HFFc6 (cell line): Measurements from ENCODE around the gene IFITM5. TPM values are rescaled to one million over a fixed set of nuclear protein-coding genes. Genes with fewer than 3 reads are reported as not detected.
A peak's percentile ranks its signal among the peaks of the same experiment; 100 is the strongest.

Experiments
- DNase-seq: peaks from one replicate; pipeline ENCODE4 v3.0.0-alpha.2; 2018
- H3K27ac Mint-ChIP-seq: 2 replicates; pipeline ENCODE4 v1.8.0; 2020; ENCODE audit warnings: mild to moderate bottlenecking, mixed read lengths
- H3K27me3 Mint-ChIP-seq: 2 replicates; pipeline ENCODE4 v1.8.0; 2021; ENCODE audit warnings: mild to moderate bottlenecking, moderate library complexity, mixed read lengths; ENCODE audit not compliant: insufficient read depth
- H3K36me3 Mint-ChIP-seq: 2 replicates; pipeline ENCODE4 v1.8.0; 2021; ENCODE audit warnings: low read depth, mixed read lengths
- H3K4me1 Mint-ChIP-seq: 2 replicates; pipeline ENCODE4 v1.8.0; 2020; ENCODE audit warnings: low read depth, mixed read lengths
- H3K4me3 Mint-ChIP-seq: 2 replicates; pipeline ENCODE4 v1.8.0; 2020; ENCODE audit warnings: mild to moderate bottlenecking, moderate library complexity, mixed read lengths
- H3K9me3 Mint-ChIP-seq: 2 replicates; pipeline ENCODE4 v1.8.0; 2020; ENCODE audit warnings: mild to moderate bottlenecking, mixed read lengths
- total RNA-seq, 6 experiments: library from RNA; stranded (reverse); fragmentation: NEBNext Ultra II Directional; extraction: Animal tissue kit (Norgen Biotek cat#: 25700); gene quantifications; 2 replicates in 1 of 6; 3 replicates in 5 of 6; pipeline ENCODE4 v1.2.3, GENCODE V29; 2021
- TF ChIP-seq, protein P1 (sequence below): fragments of 200-600 bp; sonication (generic); IDR thresholded peaks from 2 replicates; pipeline ENCODE4 v1.5.0; 2021; ENCODE audit warnings: antibody characterized with exemption, mild to moderate bottlenecking

Gene IFITM5
- total RNA-seq, 6 experiments from 2014 or later, result not detected

DNA sequence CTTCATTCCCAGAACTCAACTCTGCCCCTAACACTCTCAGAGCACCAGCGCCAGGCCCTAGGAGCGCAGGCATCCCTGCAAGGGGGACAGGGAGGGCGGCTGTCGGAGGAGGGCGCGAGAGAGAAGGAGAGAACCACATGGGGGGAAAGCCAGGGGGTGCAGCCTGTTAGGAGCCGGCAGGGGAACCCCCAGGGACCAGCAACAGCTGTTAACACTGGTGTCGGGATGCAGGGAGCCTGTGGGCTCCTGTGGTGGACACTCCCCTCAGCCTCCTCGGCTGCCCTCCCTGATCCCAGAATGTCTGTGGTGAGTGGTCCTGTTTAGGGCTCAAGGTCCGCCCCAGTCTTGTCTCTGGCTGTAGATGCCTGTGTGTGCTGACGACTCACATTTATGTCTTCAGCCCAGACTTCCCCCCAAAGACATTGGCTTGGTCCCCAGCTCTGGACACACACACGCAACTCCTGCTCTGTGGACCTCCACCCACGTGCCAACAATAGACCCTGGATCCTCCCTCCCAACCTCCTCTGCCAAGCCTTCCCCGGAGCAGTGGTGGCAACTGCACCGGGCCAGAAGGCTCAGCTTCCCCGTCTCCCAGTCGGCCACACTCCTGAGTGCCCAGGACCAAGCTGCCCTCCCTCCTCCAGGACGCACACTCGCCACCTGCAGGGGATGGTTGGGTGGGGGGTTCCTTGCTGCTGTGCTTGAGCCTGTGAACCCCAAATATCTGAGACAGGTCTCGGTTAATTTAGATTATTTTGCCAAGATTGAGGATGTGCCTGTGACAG is 817 bp upstream of the IFITM5 start:
- TF ChIP-seq, protein P1, sequence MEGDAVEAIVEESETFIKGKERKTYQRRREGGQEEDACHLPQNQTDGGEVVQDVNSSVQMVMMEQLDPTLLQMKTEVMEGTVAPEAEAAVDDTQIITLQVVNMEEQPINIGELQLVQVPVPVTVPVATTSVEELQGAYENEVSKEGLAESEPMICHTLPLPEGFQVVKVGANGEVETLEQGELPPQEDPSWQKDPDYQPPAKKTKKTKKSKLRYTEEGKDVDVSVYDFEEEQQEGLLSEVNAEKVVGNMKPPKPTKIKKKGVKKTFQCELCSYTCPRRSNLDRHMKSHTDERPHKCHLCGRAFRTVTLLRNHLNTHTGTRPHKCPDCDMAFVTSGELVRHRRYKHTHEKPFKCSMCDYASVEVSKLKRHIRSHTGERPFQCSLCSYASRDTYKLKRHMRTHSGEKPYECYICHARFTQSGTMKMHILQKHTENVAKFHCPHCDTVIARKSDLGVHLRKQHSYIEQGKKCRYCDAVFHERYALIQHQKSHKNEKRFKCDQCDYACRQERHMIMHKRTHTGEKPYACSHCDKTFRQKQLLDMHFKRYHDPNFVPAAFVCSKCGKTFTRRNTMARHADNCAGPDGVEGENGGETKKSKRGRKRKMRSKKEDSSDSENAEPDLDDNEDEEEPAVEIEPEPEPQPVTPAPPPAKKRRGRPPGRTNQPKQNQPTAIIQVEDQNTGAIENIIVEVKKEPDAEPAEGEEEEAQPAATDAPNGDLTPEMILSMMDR, result peak; percentile 16; the same call in 1 of the 2 replicates
- Mint-ChIP-seq H3K27me3 (peaks cover 5% of the 10 kb centered on the region), H3K36me3 (no peaks in the 10 kb centered on the region), H3K9me3 (no peaks in the 10 kb centered on the region), H3K27ac (no peak overlapping the region), H3K4me1 (no peaks in the 10 kb centered on the region), H3K4me3 (no peak overlapping the region)
- DNase-seq, result no peak

DNA sequence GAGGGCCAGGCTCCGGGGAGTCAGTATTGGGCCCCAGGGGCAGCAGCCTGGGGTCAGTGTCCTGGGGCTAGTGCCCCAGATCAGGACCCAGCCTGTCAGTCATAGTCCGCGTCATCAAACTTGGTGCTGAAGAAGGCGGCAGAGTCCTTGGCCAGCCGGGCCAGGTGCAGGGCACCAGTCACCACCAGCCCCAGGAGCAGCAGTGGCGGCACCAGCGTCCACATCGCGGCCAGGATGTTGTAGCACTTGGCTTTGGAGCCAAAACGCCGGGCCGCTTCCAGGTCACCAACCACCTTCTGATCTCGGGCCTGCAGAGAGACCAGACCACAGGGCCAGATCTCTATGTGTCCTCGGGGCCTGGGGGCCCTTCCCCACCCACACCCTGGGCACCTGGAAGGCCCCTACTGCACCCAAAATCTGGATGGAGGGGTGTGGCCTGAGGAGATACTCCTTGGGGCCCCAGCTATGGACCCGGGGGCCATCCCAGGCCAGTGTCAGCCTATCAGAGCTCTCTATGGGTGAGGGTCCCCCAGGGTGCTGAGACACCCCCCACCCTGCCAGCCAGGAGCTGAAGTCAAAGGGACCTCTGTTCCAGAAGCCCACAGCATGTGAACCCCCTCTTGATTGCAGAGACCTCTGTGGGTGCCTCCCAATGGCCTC is 790 bp downstream of the IFITM5 start:
- Mint-ChIP-seq H3K27ac (no peak overlapping the region), H3K36me3 (no peaks in the 10 kb centered on the region)
- no peak for DNase-seq

DNA sequence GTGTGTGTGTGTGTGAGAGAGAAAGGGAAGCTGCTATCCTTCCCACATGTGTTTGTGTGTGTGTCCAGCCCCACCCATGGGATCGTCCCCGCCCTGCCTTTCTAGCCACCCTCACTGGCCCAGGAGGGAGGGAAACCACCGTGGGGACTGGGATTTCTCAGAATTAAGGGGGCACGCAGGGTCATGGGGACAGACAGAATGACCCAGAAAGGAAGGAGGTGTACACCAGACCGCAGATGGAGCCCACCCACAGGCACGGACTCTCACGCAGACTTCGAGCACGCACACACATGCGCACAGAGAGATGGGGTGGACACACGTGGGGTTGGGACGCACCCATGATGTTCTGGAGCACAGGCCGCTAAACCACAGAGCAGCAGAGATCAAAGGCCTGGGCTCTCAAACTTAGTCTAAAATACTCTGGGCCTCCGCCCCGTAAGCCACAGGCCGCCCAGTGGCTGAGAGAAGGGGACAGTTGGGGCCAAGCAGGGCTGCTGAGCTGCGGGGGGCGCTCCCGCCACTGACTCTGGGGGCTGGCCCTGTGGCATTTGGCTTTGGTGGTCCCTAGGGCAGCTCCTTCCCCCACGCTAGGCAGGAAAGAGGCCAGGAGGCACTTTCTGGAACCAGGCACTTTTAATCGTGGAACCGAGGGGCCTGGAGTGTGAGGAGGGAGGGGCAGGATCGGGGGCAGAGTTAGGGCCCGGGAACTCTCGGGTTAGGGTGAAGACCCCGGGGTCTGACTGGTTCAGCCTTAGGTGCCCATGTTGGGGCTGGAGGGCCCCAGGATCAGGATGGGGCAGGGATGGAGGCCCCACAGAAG is 1.5 kb downstream of the IFITM5 start:
- Mint-ChIP-seq H3K4me1 (no peaks in the 10 kb centered on the region), H3K27me3 (peaks cover 5% of the 10 kb centered on the region), H3K27ac (no peak overlapping the region), H3K9me3 (no peaks in the 10 kb centered on the region), H3K4me3 (no peak overlapping the region), H3K36me3 (no peaks in the 10 kb centered on the region)
- TF ChIP-seq, protein P1, result no peak
- DNase-seq, result no peak

More for the DNA sequence above, 790 bp downstream of the IFITM5 start:
- H3K4me3 Mint-ChIP-seq, result no peak overlapping the region
- peaks cover 5% of the 10 kb centered on the region for H3K27me3 Mint-ChIP-seq
- no peaks in the 10 kb centered on the region for H3K9me3 Mint-ChIP-seq
- H3K4me1 Mint-ChIP-seq, result no peaks in the 10 kb centered on the region
- TF ChIP-seq, protein P1, result no peak

DNA sequence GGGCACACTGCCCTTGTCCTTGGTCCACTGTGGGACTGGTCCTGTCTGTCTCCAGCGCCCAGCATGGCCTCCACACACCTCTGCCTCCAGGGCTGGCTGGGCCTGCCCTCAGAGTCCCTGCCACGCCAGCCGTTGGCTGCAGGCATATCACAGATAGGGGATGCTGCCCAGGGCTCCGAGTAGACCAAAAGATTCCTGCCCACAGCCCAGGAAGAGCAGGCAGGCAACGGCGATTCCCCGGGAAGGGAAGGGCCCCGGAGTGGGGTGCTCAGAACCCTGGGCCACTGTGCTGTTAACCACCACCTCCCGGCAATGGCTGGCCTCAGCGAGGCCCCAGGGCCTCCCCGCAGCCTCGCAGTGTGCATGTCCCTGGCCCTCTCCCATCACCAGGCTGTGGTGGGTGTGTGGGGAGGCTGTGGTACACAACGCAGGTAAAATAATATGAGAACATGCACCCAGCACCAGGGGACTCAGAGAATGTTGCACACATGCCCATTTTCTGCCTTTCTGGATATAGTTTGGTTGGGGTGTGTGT is 2.2 kb downstream of the IFITM5 start:
- no peaks in the 10 kb centered on the region for H3K4me1 Mint-ChIP-seq
- no peak overlapping the region for H3K4me3 Mint-ChIP-seq
- DNase-seq, result no peak
- TF ChIP-seq, protein P1, result no peak
- no peaks in the 10 kb centered on the region for H3K9me3 Mint-ChIP-seq
- no peak overlapping the region for H3K27ac Mint-ChIP-seq
- H3K36me3 Mint-ChIP-seq, result no peaks in the 10 kb centered on the region
- peaks cover 5% of the 10 kb centered on the region for H3K27me3 Mint-ChIP-seq

DNA sequence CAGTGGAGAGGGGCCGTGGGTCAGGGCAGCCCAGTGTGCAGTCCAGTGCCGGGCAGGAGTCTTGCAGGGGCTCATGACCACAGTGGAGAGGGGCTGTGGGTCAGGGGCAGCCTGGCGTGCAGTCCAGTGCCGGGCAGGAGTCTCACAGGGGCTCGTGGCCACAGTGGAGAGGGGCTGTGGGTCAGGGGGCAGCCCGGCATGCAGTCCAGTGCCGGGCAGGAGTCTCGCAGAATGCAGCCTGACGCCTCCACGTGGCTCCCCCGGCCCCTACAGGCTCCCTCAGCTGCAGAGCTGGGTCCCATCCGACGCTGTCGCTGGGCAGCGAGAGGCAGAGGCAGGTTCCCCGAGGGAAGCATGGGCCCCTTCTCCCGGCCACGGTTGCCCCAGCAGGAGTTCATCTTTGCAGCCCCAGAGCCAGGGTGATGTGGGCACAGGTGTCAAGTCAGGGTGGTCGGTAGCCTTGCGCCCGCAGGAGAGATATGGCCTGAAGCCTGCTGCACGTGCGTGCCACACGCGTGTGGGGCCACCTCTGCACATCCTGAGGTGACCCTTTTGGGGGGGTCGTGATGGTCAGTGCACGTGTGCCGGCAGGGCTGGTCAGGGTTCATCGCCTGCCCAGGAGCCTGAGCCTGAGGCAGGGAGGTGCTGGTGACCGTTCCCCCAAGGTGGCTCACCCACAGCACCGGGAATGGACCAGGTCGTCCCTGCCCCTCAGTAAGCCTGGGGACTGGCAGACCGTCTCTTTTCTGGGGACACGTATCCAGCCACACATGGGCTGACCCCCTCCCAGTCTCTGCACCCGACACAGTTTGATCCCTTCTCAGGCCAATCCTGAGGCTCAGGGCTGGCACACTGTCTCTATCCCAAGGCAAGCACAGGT is 2.9 kb downstream of the IFITM5 start:
- Mint-ChIP-seq H3K9me3 (no peaks in the 10 kb centered on the region), H3K4me3 (no peak overlapping the region), H3K4me1 (no peaks in the 10 kb centered on the region), H3K36me3 (no peaks in the 10 kb centered on the region), H3K27me3 (peaks cover 5% of the 10 kb centered on the region), H3K27ac (no peak overlapping the region)
- DNase-seq, result no peak
- TF ChIP-seq, protein P1, result no peak
